HG03045 (cell line): ENCODE measurements around the gene C16orf82.

Source experiments
- ATAC-seq: cut with Tn5 transposase; IDR thresholded peaks from one replicate; pipeline ENCODE4 v1.9.1; 2021; ENCODE audit warnings: mild to moderate bottlenecking, moderate library complexity; ENCODE audit not compliant: unreplicated experiment

Gene C16orf82

DNA sequence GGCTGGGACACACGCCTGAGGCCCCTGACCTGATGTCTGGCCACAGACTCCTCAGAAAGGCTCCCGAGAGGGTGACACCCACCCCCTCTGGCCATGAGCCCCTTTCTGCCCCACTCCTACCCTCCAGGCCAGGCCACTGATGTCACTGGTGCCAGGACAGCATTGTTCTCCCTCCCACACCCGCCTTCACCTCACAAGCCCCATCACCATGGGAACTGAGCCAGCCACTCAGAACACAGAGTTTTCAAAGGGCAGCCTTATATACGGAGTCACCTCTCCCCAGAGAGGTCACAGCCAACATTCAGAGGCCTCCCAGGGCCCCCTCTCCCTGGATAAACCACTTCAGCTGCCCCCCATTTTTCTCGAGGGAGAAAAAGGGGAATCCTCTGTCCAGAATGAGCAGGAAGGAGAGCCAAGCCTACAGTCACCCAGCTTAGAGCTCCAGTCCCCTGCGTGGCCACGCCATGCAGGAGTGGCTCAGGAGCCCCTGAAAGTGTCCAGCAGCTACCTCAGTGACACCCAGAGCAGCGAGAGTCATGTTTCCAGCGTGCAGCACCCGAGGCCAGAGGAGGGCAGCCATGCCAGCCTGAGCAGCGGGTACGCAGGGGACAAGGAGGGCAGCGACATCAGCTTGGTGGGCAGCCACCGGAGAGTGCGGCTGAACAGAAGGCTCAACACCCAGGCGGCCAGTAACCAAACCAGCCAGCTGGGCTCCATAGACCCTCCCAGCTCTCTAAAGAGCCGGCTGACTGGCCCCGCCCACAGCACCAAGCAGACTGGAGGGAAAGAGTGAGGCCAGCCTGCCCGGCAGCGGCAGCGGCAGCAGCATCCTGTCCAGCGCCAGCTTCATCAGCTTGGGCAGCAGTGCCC is at the start of gene C16orf82:
Gene C16orf82 (plus strand): TSS at position 260 of the 870 bp plus-strand sequence.
- no peak for ATAC-seq

- no peak for ATAC-seq
Measured at GRCh38 chr16:27020031-27020430, 46.7 kb upstream of the C16orf82 start.

- no peak for ATAC-seq
Measured at GRCh38 chr16:27024010-27024409, 42.7 kb upstream of the C16orf82 start.

DNA sequence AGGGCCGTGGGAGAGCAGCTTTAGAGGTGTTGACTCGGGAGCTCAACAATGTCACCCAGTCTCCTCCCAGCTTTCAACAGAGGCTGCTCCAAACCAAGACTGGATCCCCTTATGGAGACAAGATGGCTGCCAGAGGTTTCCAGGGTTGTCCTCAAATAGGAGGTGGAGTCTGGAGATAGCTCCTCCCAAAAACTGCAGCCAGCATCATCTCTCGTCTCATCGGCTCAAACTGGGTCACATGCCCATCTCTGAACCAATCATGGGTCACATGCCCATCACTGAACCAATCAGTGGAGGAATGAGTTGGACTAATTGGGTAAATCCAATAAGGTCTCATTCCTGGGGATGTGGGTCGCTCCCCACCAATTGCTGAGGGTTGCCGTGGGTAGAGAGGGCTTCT is 41.1 kb upstream of the C16orf82 start:
- ATAC-seq, result no peak

DNA sequence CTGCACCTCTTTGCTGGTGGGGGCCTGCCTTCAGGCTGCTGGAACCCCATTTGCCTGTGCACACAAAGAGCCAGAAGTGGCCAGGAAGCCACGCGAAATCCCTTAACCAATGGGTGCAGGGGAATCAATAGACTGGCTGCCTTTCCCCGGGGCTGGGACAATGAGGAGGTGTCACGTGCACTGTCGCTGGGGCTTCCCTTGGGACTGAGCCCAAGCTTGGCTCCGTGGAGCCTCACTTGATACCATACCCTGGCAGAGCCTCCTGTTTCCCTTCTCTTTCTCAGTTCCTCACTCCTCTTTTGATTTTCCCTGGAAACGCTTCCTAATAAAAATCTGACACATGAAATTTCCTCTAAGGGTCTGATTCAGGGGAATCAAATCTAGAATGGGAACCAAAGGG is 38.8 kb upstream of the C16orf82 start:
- ATAC-seq, result no peak

GRCh38 chr16:27028591-27029110 is 38.1 kb upstream of the C16orf82 start:
- no peak for ATAC-seq

DNA sequence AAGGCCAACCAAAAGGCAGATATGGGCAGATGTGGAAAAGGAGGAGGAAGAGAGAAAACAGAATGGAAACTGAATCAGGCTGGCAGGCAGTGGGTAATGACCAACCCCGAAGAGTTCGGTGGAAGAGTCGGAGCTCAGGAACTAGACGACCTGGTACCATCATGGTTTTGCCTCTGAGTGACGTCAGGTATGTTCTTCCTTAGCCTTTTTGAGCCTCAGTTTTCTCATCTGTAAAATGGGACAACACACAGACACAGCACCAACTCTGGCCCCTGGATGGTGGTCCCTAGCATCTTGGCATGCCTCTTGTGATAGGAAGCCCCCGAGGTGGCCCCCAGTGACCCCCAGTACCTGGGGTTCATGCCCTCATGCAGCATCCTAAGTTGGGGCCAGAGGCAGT is 37.2 kb upstream of the C16orf82 start:
- no peak for ATAC-seq

GRCh38 chr16:27033281-27033979 is 33.3 kb upstream of the C16orf82 start:
- ATAC-seq, result no peak

GRCh38 chr16:27040732-27041131 is 26.0 kb upstream of the C16orf82 start:
- no peak for ATAC-seq

- no peak for ATAC-seq
Measured at GRCh38 chr16:27046958-27047518, 19.7 kb upstream of the C16orf82 start.

- no peak for ATAC-seq
Measured at GRCh38 chr16:27048316-27048715, 18.4 kb upstream of the C16orf82 start.

DNA sequence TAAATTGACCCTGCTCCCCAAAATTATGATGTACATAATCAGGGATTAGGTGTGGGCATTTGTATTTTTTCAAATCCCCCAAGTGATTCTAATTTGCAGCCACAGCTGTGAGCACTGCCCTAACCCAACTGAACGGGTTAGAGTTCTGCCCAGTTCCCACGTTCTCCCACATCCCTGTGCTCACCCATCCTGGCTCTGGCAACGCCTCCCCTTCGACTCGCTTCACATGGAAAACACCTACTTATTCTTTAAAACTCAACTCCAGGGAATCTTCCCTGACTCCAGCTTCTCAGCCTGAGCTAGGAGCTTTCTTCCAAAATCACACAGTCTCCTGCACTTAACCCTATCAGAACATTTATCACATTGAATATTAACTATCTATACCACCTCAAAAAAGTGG is 17.6 kb upstream of the C16orf82 start:
- ATAC-seq, result no peak

DNA sequence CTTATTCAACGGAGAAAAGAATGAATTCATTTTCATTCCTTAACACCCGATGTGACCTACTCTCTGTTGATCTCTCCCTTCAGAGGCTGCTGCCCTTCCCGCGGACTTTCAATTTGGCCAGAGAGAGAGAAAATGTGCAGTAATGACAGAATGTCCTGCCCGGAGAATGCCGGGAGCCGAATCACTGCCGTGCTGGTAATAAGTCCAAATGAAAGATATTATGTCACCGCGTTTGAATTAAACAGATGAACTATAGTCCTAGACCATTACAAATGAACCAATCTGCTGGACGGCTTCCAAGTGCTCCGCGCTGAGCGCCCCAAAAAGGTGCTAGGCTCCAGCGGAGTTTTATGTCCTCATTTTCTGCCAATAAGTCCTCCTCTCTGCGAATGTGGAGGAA is 14.7 kb upstream of the C16orf82 start:
- no peak for ATAC-seq

- no peak for ATAC-seq
Measured at GRCh38 chr16:27053996-27054395, 12.7 kb upstream of the C16orf82 start.

DNA sequence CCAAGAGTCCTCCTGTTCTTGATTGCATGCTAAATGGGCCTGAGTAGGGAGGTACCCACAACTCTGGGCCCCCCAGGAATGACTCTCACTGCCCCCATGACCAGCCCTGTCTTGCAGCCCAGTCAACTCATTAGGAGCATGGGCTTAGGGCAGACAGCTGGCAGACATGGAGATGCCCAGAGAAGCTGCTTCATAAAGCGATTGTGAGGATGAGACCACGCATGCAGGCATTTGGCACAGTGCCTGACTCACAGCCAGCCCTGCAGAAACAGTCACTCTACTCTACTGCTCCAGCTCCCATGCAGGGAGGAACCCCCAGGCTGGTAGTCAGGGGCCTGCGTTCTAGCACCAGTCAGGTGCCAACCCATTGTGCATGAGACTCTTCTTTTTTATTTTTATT is 8.4 kb upstream of the C16orf82 start:
- ATAC-seq, result no peak

DNA sequence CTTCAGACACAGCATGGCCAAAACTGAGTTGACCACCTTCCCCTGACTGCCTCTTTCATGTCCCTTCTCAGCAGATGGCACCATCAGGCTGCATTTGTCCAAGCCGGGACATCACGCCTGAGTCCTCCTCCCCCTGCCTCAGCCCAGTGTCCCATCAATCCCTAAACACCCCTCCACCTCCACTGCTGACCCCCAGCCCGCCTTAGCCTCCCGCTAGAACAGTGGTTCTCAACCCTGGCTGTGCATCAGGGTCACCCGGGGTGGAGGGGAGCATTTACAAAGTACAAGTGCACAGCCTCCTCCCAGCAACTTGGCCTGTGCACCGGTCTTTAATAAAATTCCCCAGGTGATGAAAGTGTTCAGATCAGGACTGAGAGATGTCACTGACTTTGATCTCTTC is 4.0 kb downstream of the C16orf82 start:
- no peak for ATAC-seq

GRCh38 chr16:27073733-27074132 is 7.0 kb downstream of the C16orf82 start:
- no peak for ATAC-seq

DNA sequence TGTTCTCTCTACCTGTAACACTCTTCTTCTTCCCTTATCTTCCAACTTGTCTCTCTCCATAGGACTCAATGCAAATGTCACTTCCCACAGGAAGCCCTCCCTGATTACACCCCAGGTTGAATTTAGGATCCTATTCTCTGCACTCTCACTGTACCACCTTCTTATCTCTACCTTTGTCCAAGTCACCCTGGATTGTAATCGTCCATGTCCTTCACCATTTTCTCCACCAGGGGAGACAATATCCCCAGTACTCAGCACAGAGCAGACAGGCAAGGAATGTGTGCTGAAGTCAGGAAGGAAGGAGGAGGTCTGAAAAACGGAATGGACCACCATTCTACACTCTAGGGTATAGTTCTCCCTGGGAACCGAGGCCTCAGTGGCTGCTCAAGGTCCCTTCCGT is 14.2 kb downstream of the C16orf82 start:
- no peak for ATAC-seq

- ATAC-seq, result no peak
Measured at GRCh38 chr16:27083861-27084261, 17.1 kb downstream of the C16orf82 start.

DNA sequence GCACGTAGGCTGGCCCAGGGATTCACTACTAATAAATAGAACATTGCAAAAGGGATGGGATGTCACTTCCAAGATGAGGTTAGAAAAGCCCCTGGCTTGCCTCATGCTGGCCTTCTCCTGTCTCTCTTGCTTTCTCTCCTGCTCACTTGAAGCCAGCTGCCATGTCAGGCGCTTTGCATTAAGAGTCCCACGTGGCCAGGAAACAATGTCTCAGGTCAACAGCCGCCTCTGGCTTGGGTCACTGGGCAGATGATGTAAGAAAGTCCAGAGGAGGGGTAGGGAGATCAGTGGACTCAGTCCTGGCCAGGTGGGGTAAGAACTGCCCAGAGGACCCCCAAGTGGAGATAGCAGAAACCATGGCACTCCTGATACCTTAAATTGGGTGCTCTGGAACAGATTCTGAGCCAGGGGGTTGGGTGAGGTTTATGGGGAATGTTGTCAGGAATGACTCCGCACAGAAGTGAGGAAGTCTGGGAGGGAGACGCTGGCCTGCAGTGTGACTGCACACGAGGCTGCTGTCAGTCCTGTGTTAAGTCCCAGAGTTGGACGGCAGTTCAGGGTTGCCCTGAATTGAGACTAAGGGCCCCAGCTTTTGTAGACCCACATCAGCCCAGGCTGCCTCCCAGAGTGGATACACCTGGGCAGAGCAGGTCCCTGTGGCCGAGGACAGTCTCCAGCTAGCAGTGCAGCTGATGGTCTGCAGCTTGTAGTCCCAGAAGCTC is 17.7 kb downstream of the C16orf82 start:
- ATAC-seq, result no peak

DNA sequence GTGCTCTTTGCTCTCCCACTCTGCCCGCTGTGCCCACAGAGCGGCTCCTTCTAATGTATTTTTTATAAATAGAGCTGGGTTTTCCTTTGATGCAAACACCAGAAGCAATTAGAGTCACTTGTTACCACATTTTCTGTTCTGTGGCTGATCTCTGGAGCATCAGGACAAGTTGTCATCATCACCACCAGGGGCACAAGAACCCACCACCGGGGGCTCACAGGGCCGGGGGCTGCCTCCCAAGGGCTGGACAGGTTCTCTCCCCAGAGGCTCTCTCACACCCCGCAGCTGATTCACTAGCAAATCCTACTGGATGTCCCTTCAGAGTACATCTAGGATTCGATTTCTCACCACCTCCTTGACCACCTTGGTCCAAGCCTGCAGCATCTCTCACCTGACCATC is 18.5 kb downstream of the C16orf82 start:
- no peak for ATAC-seq
